Measurements from ENCODE around the gene CD274. TPM values are rescaled to one million over a fixed set of nuclear protein-coding genes. Genes with fewer than 3 reads are reported as not detected.

The CD274 gene
- 7.0 TPM for total RNA-seq
- 1 to 10 TPM in 3 of 4 donors, under 1 TPM in 1; 0.72 to 3.6 (median 1.6) TPM for polyA plus RNA-seq

DNA sequence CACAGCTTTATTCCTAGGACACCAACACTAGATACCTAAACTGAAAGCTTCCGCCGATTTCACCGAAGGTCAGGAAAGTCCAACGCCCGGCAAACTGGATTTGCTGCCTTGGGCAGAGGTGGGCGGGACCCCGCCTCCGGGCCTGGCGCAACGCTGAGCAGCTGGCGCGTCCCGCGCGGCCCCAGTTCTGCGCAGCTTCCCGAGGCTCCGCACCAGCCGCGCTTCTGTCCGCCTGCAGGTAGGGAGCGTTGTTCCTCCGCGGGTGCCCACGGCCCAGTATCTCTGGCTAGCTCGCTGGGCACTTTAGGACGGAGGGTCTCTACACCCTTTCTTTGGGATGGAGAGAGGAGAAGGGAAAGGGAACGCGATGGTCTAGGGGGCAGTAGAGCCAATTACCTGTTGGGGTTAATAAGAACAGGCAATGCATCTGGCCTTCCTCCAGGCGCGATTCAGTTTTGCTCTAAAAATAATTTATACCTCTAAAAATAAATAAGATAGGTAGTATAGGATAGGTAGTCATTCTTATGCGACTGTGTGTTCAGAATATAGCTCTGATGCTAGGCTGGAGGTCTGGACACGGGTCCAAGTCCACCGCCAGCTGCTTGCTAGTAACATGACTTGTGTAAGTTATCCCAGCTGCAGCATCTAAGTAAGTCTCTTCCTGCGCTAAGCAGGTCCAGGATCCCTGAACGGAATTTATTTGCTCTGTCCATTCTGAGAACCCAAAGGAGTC is at the start of gene CD274:
Gene CD274, plus strand, starts transcription at position 184 of the 733 bp plus-strand sequence. CDS start 5,572 bp downstream, outside the sequence.
- ATAC-seq (ENCODE audit: low read depth in 2 of 2) (peak; percentile 91 to 93), DNase-seq (peak; percentile 71 to 87 (median 78))
- Histone ChIP-seq H3K4me3 (ENCODE audit: low read depth, low read length) (peak within 1 kb of the TSS; percentile 98), H3K36me3 (ENCODE audit: control insufficient read depth, insufficient read depth, low read length) (no peaks in the 10 kb centered on the region), H3K27me3 (ENCODE audit: control insufficient read depth, insufficient read depth, low read length) (no peaks in the 10 kb centered on the region), H3K4me1 (ENCODE audit: control insufficient read depth, insufficient read depth, low read length, poor library complexity, severe bottlenecking) (peaks cover 14% of the 10 kb centered on the region), H3K9me3 (ENCODE audit: control insufficient read depth in 2 of 2, low read length in 2 of 2) (no peaks in the 10 kb centered on the region), H3K27ac (ENCODE audit: insufficient read depth, low read length, poor library complexity, severe bottlenecking) (peak within 1 kb of the TSS; percentile 89)
- Mint-ChIP-seq H3K27ac (peak within 1 kb of the TSS; percentile 93 to 99 (median 99)), H3K4me1 (peaks cover 24 to 50% (median 34%) of the 10 kb centered on the region in 4 donors), H3K27me3 (no peaks in the 10 kb centered on the region), H3K9me3 (peaks cover 0 to 4% (median 0%) of the 10 kb centered on the region in 7 donors), H3K36me3 (no peaks in the 10 kb centered on the region), H3K4me3 (peak within 1 kb of the TSS; percentile 96 to 98 (median 96))

GRCh38 chr9:5402217-5402616 is 48.1 kb upstream of the CD274 start:
- H3K4me3 Mint-ChIP-seq = peak overlapping the region in 1 of 4 donors; percentile 14
- DNase-seq = no peak

DNA sequence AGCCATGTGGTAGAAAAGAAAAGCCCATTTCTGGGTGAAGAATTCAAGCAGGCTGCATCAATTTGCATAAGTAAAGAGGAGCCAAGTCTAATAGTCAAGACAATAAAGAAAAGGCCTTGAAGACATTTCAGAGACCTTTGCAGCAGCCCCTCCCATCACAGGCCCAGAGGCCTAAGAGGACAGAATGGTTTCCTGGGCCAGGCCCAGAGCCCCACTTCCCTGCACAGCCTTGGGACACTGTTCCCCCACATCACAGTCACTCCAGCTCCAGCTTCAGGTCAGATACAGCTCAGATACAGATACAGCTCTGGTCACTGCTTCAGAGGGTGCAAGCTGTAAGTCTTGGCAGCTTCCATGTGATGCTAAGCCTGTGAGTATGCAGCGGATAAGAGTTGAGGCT is 41.7 kb upstream of the CD274 start:
- no peak overlapping the region for H3K4me3 Mint-ChIP-seq
- H3K36me3 Mint-ChIP-seq = peaks cover 41% of the 10 kb centered on the region
- H3K27me3 ChIP-seq (ENCODE audit: control insufficient read depth, insufficient read depth, low read length) = no peaks in the 10 kb centered on the region
- H3K4me1 Mint-ChIP-seq = peaks cover 0 to 29% (median 14%) of the 10 kb centered on the region in 4 donors
- no peak overlapping the region for H3K4me3 ChIP-seq (ENCODE audit: low read depth, low read length)
- no peak overlapping the region for H3K27ac ChIP-seq (ENCODE audit: insufficient read depth, low read length, poor library complexity, severe bottlenecking)
- H3K27me3 Mint-ChIP-seq = no peaks in the 10 kb centered on the region
- H3K27ac Mint-ChIP-seq = no peak overlapping the region
- peaks cover 11 to 22% of the 10 kb centered on the region in 2 experiments for H3K9me3 ChIP-seq (ENCODE audit: control insufficient read depth in 2 of 2, low read length in 2 of 2)
- ATAC-seq (ENCODE audit: low read depth in 2 of 2) = no peak
- H3K4me1 ChIP-seq (ENCODE audit: control insufficient read depth, insufficient read depth, low read length, poor library complexity, severe bottlenecking) = no peaks in the 10 kb centered on the region
- peaks cover 0 to 33% (median 13%) of the 10 kb centered on the region in 7 donors for H3K9me3 Mint-ChIP-seq
- peaks cover 9% of the 10 kb centered on the region for H3K36me3 ChIP-seq (ENCODE audit: control insufficient read depth, insufficient read depth, low read length)
- DNase-seq = no peak

More at GRCh38 chr9:5402217-5402616, 48.1 kb upstream of the CD274 start:
- Mint-ChIP-seq H3K9me3 (peaks cover 0 to 16% (median 6%) of the 10 kb centered on the region in 7 donors), H3K27me3 (no peaks in the 10 kb centered on the region), H3K4me1 (peaks cover 6 to 41% (median 22%) of the 10 kb centered on the region in 4 donors), H3K27ac (peak overlapping the region in 1 of 3 donors; percentile 39), H3K36me3 (peaks cover 21% of the 10 kb centered on the region)
- ATAC-seq (ENCODE audit: low read depth in 2 of 2) = no peak
- Histone ChIP-seq H3K4me3 (ENCODE audit: low read depth, low read length) (no peak overlapping the region), H3K27ac (ENCODE audit: insufficient read depth, low read length, poor library complexity, severe bottlenecking) (no peak overlapping the region), H3K27me3 (ENCODE audit: control insufficient read depth, insufficient read depth, low read length) (no peaks in the 10 kb centered on the region), H3K9me3 (ENCODE audit: control insufficient read depth in 2 of 2, low read length in 2 of 2) (peaks cover 0 to 4% of the 10 kb centered on the region in 2 experiments), H3K4me1 (ENCODE audit: control insufficient read depth, insufficient read depth, low read length, poor library complexity, severe bottlenecking) (no peaks in the 10 kb centered on the region), H3K36me3 (ENCODE audit: control insufficient read depth, insufficient read depth, low read length) (no peaks in the 10 kb centered on the region)

- H3K27ac Mint-ChIP-seq = no peak overlapping the region
- Histone ChIP-seq H3K9me3 (ENCODE audit: control insufficient read depth in 2 of 2, low read length in 2 of 2) (no peaks in the 10 kb centered on the region), H3K27me3 (ENCODE audit: control insufficient read depth, insufficient read depth, low read length) (no peaks in the 10 kb centered on the region), H3K4me3 (ENCODE audit: low read depth, low read length) (no peak overlapping the region), H3K36me3 (ENCODE audit: control insufficient read depth, insufficient read depth, low read length) (peaks cover 10% of the 10 kb centered on the region), H3K4me1 (ENCODE audit: control insufficient read depth, insufficient read depth, low read length, poor library complexity, severe bottlenecking) (no peaks in the 10 kb centered on the region), H3K27ac (ENCODE audit: insufficient read depth, low read length, poor library complexity, severe bottlenecking) (no peak overlapping the region)
- peaks cover 6 to 20% (median 9%) of the 10 kb centered on the region in 4 donors for H3K4me1 Mint-ChIP-seq
- ATAC-seq (ENCODE audit: low read depth in 2 of 2) (no peak), DNase-seq (no peak)
- peaks cover 61% of the 10 kb centered on the region for H3K36me3 Mint-ChIP-seq
- H3K9me3 Mint-ChIP-seq = peaks cover 0 to 7% (median 0%) of the 10 kb centered on the region in 7 donors
- H3K4me3 Mint-ChIP-seq = no peak overlapping the region
- no peaks in the 10 kb centered on the region for H3K27me3 Mint-ChIP-seq
Observed at GRCh38 chr9:5416953-5417352, 33.4 kb upstream of the CD274 start.

DNA sequence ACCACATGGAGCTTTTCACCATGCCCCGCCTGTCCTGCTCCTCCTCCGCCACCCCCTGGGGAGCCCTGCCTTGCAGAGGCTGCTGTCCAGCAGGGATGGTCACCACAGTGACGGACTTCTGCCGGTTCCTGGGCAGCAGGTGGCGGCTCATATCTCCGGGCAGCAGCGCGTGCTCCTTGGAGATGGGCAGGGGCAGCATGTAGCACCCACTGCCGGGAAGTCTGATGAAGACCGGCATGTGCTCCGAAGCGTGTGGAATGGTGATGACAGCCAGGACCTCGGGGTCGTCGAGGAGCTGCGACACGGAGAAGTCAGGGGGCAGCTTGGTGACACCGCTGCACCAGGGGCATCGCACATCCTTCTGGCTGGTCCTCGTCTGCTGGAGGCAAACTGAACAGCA is 31.9 kb upstream of the CD274 start:
- Mint-ChIP-seq H3K27ac (no peak overlapping the region), H3K4me1 (peaks cover 0 to 20% (median 8%) of the 10 kb centered on the region in 4 donors), H3K27me3 (no peaks in the 10 kb centered on the region), H3K4me3 (no peak overlapping the region), H3K36me3 (peaks cover 48% of the 10 kb centered on the region), H3K9me3 (peaks cover 0 to 3% (median 0%) of the 10 kb centered on the region in 7 donors)
- Histone ChIP-seq H3K9me3 (ENCODE audit: control insufficient read depth in 2 of 2, low read length in 2 of 2) (no peaks in the 10 kb centered on the region), H3K27ac (ENCODE audit: insufficient read depth, low read length, poor library complexity, severe bottlenecking) (no peak overlapping the region), H3K4me3 (ENCODE audit: low read depth, low read length) (no peak overlapping the region), H3K36me3 (ENCODE audit: control insufficient read depth, insufficient read depth, low read length) (peaks cover 10% of the 10 kb centered on the region), H3K27me3 (ENCODE audit: control insufficient read depth, insufficient read depth, low read length) (no peaks in the 10 kb centered on the region), H3K4me1 (ENCODE audit: control insufficient read depth, insufficient read depth, low read length, poor library complexity, severe bottlenecking) (no peaks in the 10 kb centered on the region)
- no peak for ATAC-seq (ENCODE audit: low read depth in 2 of 2)
- no peak for DNase-seq

DNA sequence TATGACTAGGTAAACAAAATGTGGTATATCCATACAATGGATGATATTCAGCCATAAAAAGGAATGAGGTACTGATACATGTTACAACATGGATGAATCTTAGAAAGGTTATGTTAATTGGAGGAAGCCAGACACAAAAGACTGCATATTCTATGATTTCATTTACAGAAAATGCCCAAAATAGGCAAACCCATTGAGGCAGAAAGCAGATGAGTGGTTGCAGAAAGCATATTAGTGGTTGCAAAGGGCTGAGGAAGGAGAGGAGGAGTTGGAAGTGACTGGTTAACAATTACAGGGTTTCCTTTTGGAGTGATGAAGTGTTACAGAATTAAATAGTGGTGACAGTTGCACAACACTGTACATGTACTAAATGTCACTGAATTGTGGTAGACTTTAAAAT is 30.4 kb upstream of the CD274 start:
- no peaks in the 10 kb centered on the region for H3K4me1 ChIP-seq (ENCODE audit: control insufficient read depth, insufficient read depth, low read length, poor library complexity, severe bottlenecking)
- peak overlapping the region in 1 of 3 donors; percentile 23 for H3K27ac Mint-ChIP-seq

DNA sequence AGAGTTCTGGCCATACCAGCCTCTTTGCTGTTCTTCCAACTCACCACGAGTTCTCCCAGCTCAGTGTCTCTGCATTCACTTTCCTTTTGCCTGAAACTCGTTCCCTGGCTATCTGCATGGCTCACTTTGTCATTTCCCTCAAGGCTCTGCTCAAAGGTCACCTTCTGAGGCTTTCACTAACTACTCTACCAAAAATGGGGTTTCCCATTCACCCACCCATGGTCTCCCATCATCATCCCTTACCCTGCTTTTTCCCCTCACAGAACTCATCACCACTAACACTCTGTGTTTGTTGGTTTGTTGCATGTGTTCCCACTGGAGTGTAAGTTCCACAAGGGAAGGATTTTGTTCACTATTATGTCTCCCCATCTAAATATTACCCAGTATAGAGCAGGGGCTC is 29.2 kb upstream of the CD274 start:
- Mint-ChIP-seq H3K27ac (no peak overlapping the region), H3K4me1 (peaks cover 6 to 13% (median 9%) of the 10 kb centered on the region in 4 donors), H3K36me3 (peaks cover 29% of the 10 kb centered on the region), H3K9me3 (no peaks in the 10 kb centered on the region), H3K4me3 (no peak overlapping the region), H3K27me3 (no peaks in the 10 kb centered on the region)
- no peak for ATAC-seq (ENCODE audit: low read depth in 2 of 2)
- Histone ChIP-seq H3K9me3 (ENCODE audit: control insufficient read depth in 2 of 2, low read length in 2 of 2) (no peaks in the 10 kb centered on the region), H3K4me3 (ENCODE audit: low read depth, low read length) (no peak overlapping the region), H3K36me3 (ENCODE audit: control insufficient read depth, insufficient read depth, low read length) (peaks cover 10% of the 10 kb centered on the region), H3K27me3 (ENCODE audit: control insufficient read depth, insufficient read depth, low read length) (no peaks in the 10 kb centered on the region), H3K27ac (ENCODE audit: insufficient read depth, low read length, poor library complexity, severe bottlenecking) (no peak overlapping the region), H3K4me1 (ENCODE audit: control insufficient read depth, insufficient read depth, low read length, poor library complexity, severe bottlenecking) (no peaks in the 10 kb centered on the region)
- no peak for DNase-seq

More for the DNA sequence above, 30.4 kb upstream of the CD274 start:
- Histone ChIP-seq H3K36me3 (ENCODE audit: control insufficient read depth, insufficient read depth, low read length) (peaks cover 10% of the 10 kb centered on the region), H3K27me3 (ENCODE audit: control insufficient read depth, insufficient read depth, low read length) (no peaks in the 10 kb centered on the region), H3K4me3 (ENCODE audit: low read depth, low read length) (no peak overlapping the region), H3K27ac (ENCODE audit: insufficient read depth, low read length, poor library complexity, severe bottlenecking) (no peak overlapping the region), H3K9me3 (ENCODE audit: control insufficient read depth in 2 of 2, low read length in 2 of 2) (no peaks in the 10 kb centered on the region)
- H3K36me3 Mint-ChIP-seq = peaks cover 35% of the 10 kb centered on the region
- DNase-seq (no peak), ATAC-seq (ENCODE audit: low read depth in 2 of 2) (no peak)
- no peak overlapping the region for H3K4me3 Mint-ChIP-seq
- H3K9me3 Mint-ChIP-seq = no peaks in the 10 kb centered on the region
- H3K27me3 Mint-ChIP-seq = no peaks in the 10 kb centered on the region
- peaks cover 2 to 20% (median 7%) of the 10 kb centered on the region in 4 donors for H3K4me1 Mint-ChIP-seq
